Ishikawa (cell line): ENCODE data around the gene SKI.

Experiments
- CEBPB ChIP-seq: IDR thresholded peaks from 2 replicates; pipeline ENCODE4 v1.6.1; 2012
- CREB1 ChIP-seq: IDR thresholded peaks from 2 replicates; pipeline ENCODE4 v1.6.1; 2012; ENCODE audit warnings: low read depth
- EP300 ChIP-seq: IDR thresholded peaks from 2 replicates; pipeline ENCODE4 v1.6.1; 2012; ENCODE audit warnings: borderline replicate concordance
- FOXM1 ChIP-seq: IDR thresholded peaks from 2 replicates; pipeline ENCODE4 v1.6.1; 2012; ENCODE audit warnings: low read depth, borderline replicate concordance
- NFIC ChIP-seq: IDR thresholded peaks from 2 replicates; pipeline ENCODE4 v1.6.1; 2012
- RAD21 ChIP-seq: IDR thresholded peaks from 2 replicates; pipeline ENCODE4 v1.6.1; 2012; ENCODE audit warnings: low read depth
- TAF1 ChIP-seq: IDR thresholded peaks from 2 replicates; pipeline ENCODE4 v1.6.1; 2012; ENCODE audit warnings: low read depth, mild to moderate bottlenecking
- TEAD4 ChIP-seq: IDR thresholded peaks from 2 replicates; pipeline ENCODE4 v1.6.1; 2012
- YY1 ChIP-seq: IDR thresholded peaks from 2 replicates; pipeline ENCODE4 v1.6.1; 2012; ENCODE audit warnings: low read depth
- TF ChIP-seq, protein P1 (sequence below): IDR thresholded peaks from 2 replicates; pipeline ENCODE4 v1.6.1; 2012

DNA sequence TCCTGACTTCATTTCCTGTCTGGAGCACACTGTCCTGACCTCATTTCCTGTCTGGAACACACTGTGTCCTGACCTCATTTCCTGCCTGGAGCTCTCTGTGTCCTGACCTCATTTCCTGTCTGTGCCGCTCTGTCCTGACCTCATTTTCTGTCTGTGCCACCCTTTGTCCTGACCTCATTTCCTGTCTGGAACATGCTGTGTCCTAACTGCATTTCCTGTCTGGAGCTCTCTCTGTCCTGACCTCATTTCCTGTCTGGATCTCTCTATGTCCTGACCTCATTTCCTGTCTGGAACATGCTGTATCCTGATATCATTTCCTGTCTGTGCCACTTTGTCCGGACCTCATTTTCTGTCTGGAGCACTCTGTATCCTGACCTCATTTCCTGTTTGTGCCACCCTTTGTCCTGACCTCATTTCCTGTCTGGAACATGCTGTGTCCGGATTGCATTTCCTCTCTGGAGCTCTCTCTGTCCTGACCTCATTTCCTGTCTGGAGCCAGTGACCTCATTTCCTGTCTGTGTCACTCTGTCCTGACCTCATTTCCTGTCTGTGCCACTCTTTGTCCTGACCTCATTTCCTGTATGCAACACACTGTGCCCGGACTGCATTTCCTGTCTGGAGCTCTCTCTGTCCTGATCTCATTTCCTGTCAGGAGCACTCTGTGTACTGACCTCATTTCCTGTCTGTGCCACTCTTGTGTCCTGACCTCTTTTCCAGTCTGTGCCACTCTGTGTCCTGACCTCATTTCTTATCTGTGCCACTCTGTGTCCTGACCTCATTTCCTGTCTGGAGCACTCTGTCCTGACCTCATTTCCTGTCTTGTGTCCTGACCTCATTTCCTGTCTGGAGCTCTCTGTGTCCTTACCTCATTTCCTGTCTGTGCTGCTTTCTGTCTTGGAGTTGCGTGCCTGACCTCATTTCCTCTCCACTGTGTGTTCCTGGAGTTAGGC, 27.6 kb downstream of the SKI start:
- TF ChIP-seq TAF1 = no peak
- TF ChIP-seq, protein P1, sequence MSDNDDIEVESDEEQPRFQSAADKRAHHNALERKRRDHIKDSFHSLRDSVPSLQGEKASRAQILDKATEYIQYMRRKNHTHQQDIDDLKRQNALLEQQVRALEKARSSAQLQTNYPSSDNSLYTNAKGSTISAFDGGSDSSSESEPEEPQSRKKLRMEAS = no peak
- TF ChIP-seq YY1 = no peak
- TF ChIP-seq EP300 = no peak
- no peak for TF ChIP-seq CEBPB
- TF ChIP-seq NFIC = no peak
- peak; percentile 73 for TF ChIP-seq CREB1
- no peak for TF ChIP-seq RAD21
- TF ChIP-seq FOXM1 = no peak
- TF ChIP-seq TEAD4 = no peak
